HEK293 (cell line): ENCODE results near the gene AQR.

Source experiments
- CTCF ChIP-seq: fragments of 450-650 bp; formaldehyde crosslinking; IDR thresholded peaks from 2 replicates; pipeline ENCODE4 v1.5.1; 2016; ENCODE audit warnings: missing biosample characterization, missing genetic modification characterization
- SETDB1 ChIP-seq: IDR thresholded peaks from one replicate; pipeline ENCODE4 v1.6.1; 2017; ENCODE audit warnings: mild to moderate bottlenecking, low read length, moderate library complexity, mixed read lengths; ENCODE audit not compliant: insufficient read length
- ZBTB21 ChIP-seq: fragments of 450-650 bp; formaldehyde crosslinking; IDR thresholded peaks from 2 replicates; pipeline ENCODE4 v1.5.1; 2017; ENCODE audit warnings: missing biosample characterization, missing genetic modification characterization

DNA sequence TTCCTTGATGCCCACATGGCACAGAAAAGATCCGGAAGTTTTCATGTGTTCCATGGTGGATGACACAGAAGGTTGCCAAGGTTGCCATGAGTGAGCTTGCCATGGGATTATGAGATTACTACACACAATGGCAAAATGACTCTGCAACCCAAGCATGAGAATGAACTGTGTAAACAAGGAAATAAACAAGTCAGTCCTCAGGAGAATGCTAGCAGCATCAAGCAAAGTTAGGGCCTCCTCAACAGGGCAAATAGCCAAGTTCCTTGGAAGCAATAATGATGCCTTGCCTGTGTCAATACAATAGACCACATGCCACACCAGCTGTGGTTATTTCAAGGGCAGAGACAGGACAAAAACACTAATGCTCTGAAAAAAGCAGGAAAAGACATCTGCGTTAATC, 41.8 kb downstream of the AQR start:
- TF ChIP-seq ZBTB21 (tag by site-specific recombination) (no peak), CTCF (tag by site-specific recombination) (no peak), SETDB1 (no peak)
